Neutrophil (primary cell): ENCODE measurements around the gene RNF157.
A peak's percentile ranks its signal among the peaks of the same experiment; 100 is the strongest.

Source experiments
- H3K27ac ChIP-seq: fragments of 200-600 bp; sonication (generic); 2 replicates; pipeline ENCODE4 v1.5.1; 2016; ENCODE audit warnings: mild to moderate bottlenecking, moderate library complexity
- H3K27me3 ChIP-seq: fragments of 200-600 bp; sonication (generic); 2 replicates; pipeline ENCODE4 v1.6.0; 2016; ENCODE audit warnings: mild to moderate bottlenecking
- H3K36me3 ChIP-seq: fragments of 200-600 bp; sonication (generic); 2 replicates; pipeline ENCODE4 v1.5.1; 2017
- H3K4me1 ChIP-seq, 2 experiments: fragments of 200-600 bp in 1 of 2; sonication (generic) in 1 of 2; 1 replicate in 1 of 2; 2 replicates in 1 of 2; pipeline versions ENCODE4 v1.5.1 to v1.6.1; 2013 to 2016; ENCODE audit warnings: low read depth in 1 of 2, low read length in 1 of 2, mild to moderate bottlenecking in 1 of 2, moderate library complexity in 1 of 2; ENCODE audit not compliant: control insufficient read depth in 1 of 2, insufficient read depth in 1 of 2
- H3K4me3 ChIP-seq, 2 experiments: fragments of 200-600 bp in 1 of 2; sonication (generic) in 1 of 2; 1 replicate in 1 of 2; 2 replicates in 1 of 2; pipeline ENCODE4 v1.5.1; 2013 to 2016; ENCODE audit warnings: low read depth in 1 of 2, low read length in 1 of 2, mild to moderate bottlenecking in 1 of 2, moderate library complexity in 1 of 2
- H3K9me3 ChIP-seq: fragments of 200-600 bp; sonication (generic); 2 replicates; pipeline ENCODE4 v1.5.1; 2016
- CTCF ChIP-seq: fragments of 200-600 bp; sonication (generic); IDR thresholded peaks from 2 replicates; pipeline ENCODE4 v1.5.1; 2016; ENCODE audit warnings: antibody characterized with exemption

RNF157 gene

GRCh38 chr17:76142585-76143041, 97.7 kb downstream of the RNF157 start:
- TF ChIP-seq CTCF = no peak
- no peak overlapping the region for H3K27ac ChIP-seq

GRCh38 chr17:76142039-76142584, 98.2 kb downstream of the RNF157 start:
- TF ChIP-seq CTCF = no peak
- peaks cover 62% of the 10 kb centered on the region for H3K27me3 ChIP-seq
- peaks cover 45 to 49% of the 10 kb centered on the region in 2 experiments for H3K4me1 ChIP-seq
- H3K27ac ChIP-seq = no peak overlapping the region
- H3K36me3 ChIP-seq = no peaks in the 10 kb centered on the region
- no peak overlapping the region for H3K4me3 ChIP-seq
- H3K9me3 ChIP-seq = no peaks in the 10 kb centered on the region

More at GRCh38 chr17:76142585-76143041, 97.7 kb downstream of the RNF157 start:
- H3K36me3 ChIP-seq = no peaks in the 10 kb centered on the region
- peaks cover 45 to 49% of the 10 kb centered on the region in 2 experiments for H3K4me1 ChIP-seq
- peaks cover 57% of the 10 kb centered on the region for H3K27me3 ChIP-seq
- H3K9me3 ChIP-seq = no peaks in the 10 kb centered on the region
- no peak overlapping the region for H3K4me3 ChIP-seq

- Histone ChIP-seq H3K27ac (no peak within 1 kb of the TSS), H3K4me1 (peaks cover 45 to 49% of the 10 kb centered on the region in 2 experiments), H3K36me3 (no peaks in the 10 kb centered on the region), H3K27me3 (peaks cover 66% of the 10 kb centered on the region), H3K9me3 (no peaks in the 10 kb centered on the region), H3K4me3 (peak within 1 kb of the TSS; percentile 60 to 67)
- TF ChIP-seq CTCF = peak; percentile 24
Measured at GRCh38 chr17:76141212-76142038, 98.9 kb downstream of the RNF157 start, which contains the start of gene FOXJ1. FOXJ1 (minus strand) TSS chr17:76141245; CDS start chr17:76140395, 850 bp downstream.

- H3K4me3 ChIP-seq = peak overlapping the region; percentile 60 to 67
Measured at GRCh38 chr17:76140661-76141211, 99.6 kb downstream of the RNF157 start.

More at GRCh38 chr17:76140661-76141211, 99.6 kb downstream of the RNF157 start:
- Histone ChIP-seq H3K27me3 (peaks cover 66% of the 10 kb centered on the region), H3K27ac (no peak overlapping the region), H3K9me3 (no peaks in the 10 kb centered on the region), H3K36me3 (no peaks in the 10 kb centered on the region), H3K4me1 (peaks cover 40 to 44% of the 10 kb centered on the region in 2 experiments)
- TF ChIP-seq CTCF = no peak
